H1 (cell line): ENCODE data around the gene SIRT5. TPM values are rescaled to one million over a fixed set of nuclear protein-coding genes. Genes with fewer than 3 reads are reported as not detected.

Source experiments
- ASH2L ChIP-seq: fragments of 200-600, 300-600 bp; sonication (generic); IDR thresholded peaks from one replicate; pipeline ENCODE4 v1.7.1; 2017; ENCODE audit warnings: low read length
- BCL11A ChIP-seq, 2 experiments: IDR thresholded peaks; one replicate each; pipeline ENCODE4 v1.6.1; 2011; ENCODE audit warnings: low read depth in 2 of 2, low read length in 2 of 2, mild to moderate bottlenecking in 2 of 2
- CHD1 ChIP-seq: IDR thresholded peaks from 2 replicates; pipeline ENCODE4 v1.6.1; 2012; ENCODE audit warnings: low read depth, low read length, improper control_type of control experiment
- CREB1 ChIP-seq: IDR thresholded peaks from 2 replicates; pipeline ENCODE4 v1.6.1; 2012; ENCODE audit warnings: inconsistent platforms
- E2F6 ChIP-seq: IDR thresholded peaks from 2 replicates; pipeline ENCODE4 v1.6.1; 2012; ENCODE audit warnings: inconsistent platforms
- HDAC2 ChIP-seq, 2 experiments: fragments of 300-600 bp in 1 of 2; sonication (generic) in 1 of 2; IDR thresholded peaks; 2 replicates each; pipeline ENCODE4 v1.6.1; 2011 to 2012; ENCODE audit warnings: low read depth in 2 of 2, low read length in 2 of 2, mild to moderate bottlenecking in 2 of 2, moderate library complexity in 2 of 2, borderline replicate concordance in 1 of 2, inconsistent platforms in 1 of 2
- KDM1A ChIP-seq: fragments of 200-600, 300-600 bp; sonication (generic); IDR thresholded peaks from 2 replicates; pipeline ENCODE4 v1.7.1; 2016; ENCODE audit warnings: mild to moderate bottlenecking, low read length, borderline replicate concordance
- KDM4A ChIP-seq: IDR thresholded peaks from one replicate; pipeline ENCODE4 v1.7.1; 2012; ENCODE audit warnings: low read depth, mild to moderate bottlenecking, moderate library complexity, low read length, inconsistent platforms; ENCODE audit not compliant: severe bottlenecking
- PHF8 ChIP-seq: fragments of 200-600 bp; sonication (generic); conservative IDR thresholded peaks from 2 replicates; pipeline ENCODE4 v1.7.1; 2012; ENCODE audit warnings: low read depth, mild to moderate bottlenecking, inconsistent platforms, low read length, moderate library complexity
- POLR2AphosphoS5 ChIP-seq: IDR thresholded peaks from 2 replicates; pipeline ENCODE4 v1.6.1; 2011; ENCODE audit warnings: low read depth, low read length
- RAD21 ChIP-seq, 2 experiments: IDR thresholded peaks in 1 of 2; conservative IDR thresholded peaks in 1 of 2; 2 replicates each; pipeline ENCODE4 v1.6.1; 2011; ENCODE audit warnings: low read depth in 2 of 2, low read length in 2 of 2, improper control_type of control experiment in 1 of 2, inconsistent platforms in 1 of 2, mild to moderate bottlenecking in 1 of 2, moderate library complexity in 1 of 2
- SP4 ChIP-seq: IDR thresholded peaks from 2 replicates; pipeline ENCODE4 v1.6.1; 2012; ENCODE audit warnings: low read length, inconsistent platforms
- TBP ChIP-seq: IDR thresholded peaks from 2 replicates; pipeline ENCODE4 v1.6.1; 2011; ENCODE audit warnings: low read depth, low read length, improper control_type of control experiment
- TEAD4 ChIP-seq: IDR thresholded peaks from 2 replicates; pipeline ENCODE4 v1.6.1; 2012; ENCODE audit warnings: low read depth, low read length, inconsistent platforms, mixed read lengths
- polyA plus RNA-seq, 7 experiments: library from polyadenylated mRNA; depleted of rRNA in 3 of 7; stranded (reverse) in 5 of 7; unstranded in 2 of 7; fragments of >200 nt in 5 of 7; fragments of 200-250 nt in 2 of 7; gene quantifications; 1 replicate in 5 of 7; 2 replicates in 1 of 7; 4 replicates in 1 of 7; pipeline versions ENCODE4 v1.2.1 to v1.2.3, GENCODE V29; 2011 to 2013; ENCODE audit warnings: missing spikeins in 2 of 7, mixed read lengths in 2 of 7
- total RNA-seq: library from RNA; stranded (reverse); fragmentation: NEBNext Ultra II Directional; extraction: Animal tissue kit (Norgen Biotek cat#: 25700); gene quantifications from 2 replicates; pipeline ENCODE4 v1.2.1, GENCODE V29; 2021

Gene SIRT5
- total and polyA plus RNA-seq, 2 of the 8 experiments (the other 6 are each of a cell fraction or from before 2014, with no cell fraction given) = 7.4 to 14.7 TPM

- TF ChIP-seq TEAD4 = 0 out of 2 replicates have a peak, but pooled peaks have one; percentile 11
- TF ChIP-seq E2F6 = peak; percentile 58
- TF ChIP-seq PHF8 = peak; percentile 85
- peak; percentile 56 for TF ChIP-seq KDM4A
- TF ChIP-seq BCL11A (IDR thresholded peaks at IDR 0.05; ENCODE audit: low read depth in 2 of 2, low read length in 2 of 2) = no peak
- peak in 1 of 2 experiments; percentile 78; a peak in 2 of 4 replicates for TF ChIP-seq RAD21 (IDR thresholded peaks at IDR 0.05 in 1 of 2, conservative IDR thresholded peaks at IDR 0.05 in 1 of 2; ENCODE audit: low read depth in 2 of 2, low read length in 2 of 2)
- peak; percentile 71 for TF ChIP-seq ASH2L
- TF ChIP-seq POLR2AphosphoS5 = peak; percentile 79
- TF ChIP-seq TBP = 0 out of 2 replicates have a peak, but pooled peaks have one; percentile 5
- TF ChIP-seq CREB1 = 0 out of 2 replicates have a peak, but pooled peaks have one; percentile 5
- TF ChIP-seq KDM1A = peak; percentile 12; the same call in 1 of the 2 replicates
- TF ChIP-seq HDAC2 (IDR thresholded peaks at IDR 0.05; ENCODE audit: borderline replicate concordance in 1 of 2, low read depth in 2 of 2, low read length in 2 of 2) = peak in 1 of 2 experiments; percentile 62; a peak in 1 of 4 replicates
- TF ChIP-seq SP4 = 0 out of 2 replicates have a peak, but pooled peaks have one; percentile 5
- TF ChIP-seq CHD1 = no peak
Observed at GRCh38 chr6:13574571-13575376, at the start of gene SIRT5 (continued).
